IMR-90 (cell line): ENCODE data around the gene ZBTB11.

Experiments
- BHLHE40 ChIP-seq: fragments of 150-350 bp; IDR thresholded peaks from 2 replicates; pipeline ENCODE4 v1.6.1; 2016; ENCODE audit warnings: mild to moderate bottlenecking, low read depth, low read length
- CTCF ChIP-seq: conservative IDR thresholded peaks from 2 replicates; pipeline ENCODE4 v1.5.1; 2012; ENCODE audit warnings: mild to moderate bottlenecking, low read depth, low read length, improper control_type of control experiment
- FOS ChIP-seq: fragments of 150-350 bp; IDR thresholded peaks from 2 replicates; pipeline ENCODE4 v1.6.1; 2016; ENCODE audit warnings: low read depth, low read length
- MAZ ChIP-seq: IDR thresholded peaks from 2 replicates; pipeline ENCODE4 v1.6.1; 2012; ENCODE audit warnings: low read depth, mild to moderate bottlenecking, low read length, improper control_type of control experiment, moderate library complexity, borderline replicate concordance
- POLR2A ChIP-seq: IDR thresholded peaks from 2 replicates; pipeline ENCODE4 v1.6.1; 2012; ENCODE audit warnings: mild to moderate bottlenecking, low read depth, low read length
- RCOR1 ChIP-seq: IDR thresholded peaks from 2 replicates; pipeline ENCODE4 v1.6.1; 2012; ENCODE audit warnings: mild to moderate bottlenecking, low read length, improper control_type of control experiment; ENCODE audit not compliant: insufficient replicate concordance
- USF2 ChIP-seq: fragments of 150-350 bp; IDR thresholded peaks from 2 replicates; pipeline ENCODE4 v1.6.1; 2017; ENCODE audit warnings: mild to moderate bottlenecking, antibody characterized with exemption, low read length, low read depth

GRCh38 chr3:101625879-101626278 lies 51.1 kb downstream of the ZBTB11 start:
- no peak for TF ChIP-seq CTCF
- no peak for TF ChIP-seq RCOR1
- no peak for TF ChIP-seq POLR2A
- no peak for TF ChIP-seq BHLHE40
- TF ChIP-seq MAZ = no peak
- TF ChIP-seq FOS = no peak
- TF ChIP-seq USF2 = no peak
